HEK293 (cell line): ENCODE results near the gene ARAP1.

Experiments
- CTCF ChIP-seq: fragments of 450-650 bp; formaldehyde crosslinking; IDR thresholded peaks from 2 replicates; pipeline ENCODE4 v1.5.1; 2016; ENCODE audit warnings: missing biosample characterization, missing genetic modification characterization
- MYNN ChIP-seq: fragments of 450-650 bp; formaldehyde crosslinking; IDR thresholded peaks from 2 replicates; pipeline ENCODE4 v1.5.1; 2016; ENCODE audit warnings: missing biosample characterization, missing genetic modification characterization, borderline replicate concordance
- YY1 ChIP-seq: fragments of 450-650 bp; formaldehyde crosslinking; IDR thresholded peaks from 2 replicates; pipeline ENCODE4 v1.5.1; 2018; ENCODE audit warnings: missing biosample characterization, missing genetic modification characterization
- ZBTB20 ChIP-seq: fragments of 450-650 bp; formaldehyde crosslinking; IDR thresholded peaks from 2 replicates; pipeline ENCODE4 v1.5.1; 2016; ENCODE audit warnings: missing biosample characterization, missing genetic modification characterization
- ZNF473 ChIP-seq: fragments of 450-650 bp; formaldehyde crosslinking; IDR thresholded peaks from 2 replicates; pipeline ENCODE4 v1.5.1; 2017; ENCODE audit warnings: missing biosample characterization, missing genetic modification characterization
- ZNF621 ChIP-seq: fragments of 450-650 bp; formaldehyde crosslinking; IDR thresholded peaks from 2 replicates; pipeline ENCODE4 v1.5.1; 2017; ENCODE audit warnings: missing biosample characterization, missing genetic modification characterization
- ZNF639 ChIP-seq: fragments of 450-650 bp; formaldehyde crosslinking; IDR thresholded peaks from 2 replicates; pipeline ENCODE4 v1.5.1; 2016; ENCODE audit warnings: missing biosample characterization, missing genetic modification characterization
- ZNF670 ChIP-seq: fragments of 450-650 bp; formaldehyde crosslinking; IDR thresholded peaks from 2 replicates; pipeline ENCODE4 v1.5.1; 2016; ENCODE audit warnings: missing biosample characterization, missing genetic modification characterization, low read depth

- no peak for TF ChIP-seq ZNF621 (tag by site-specific recombination)
- TF ChIP-seq YY1 (tag by site-specific recombination): no peak
- TF ChIP-seq MYNN (tag by site-specific recombination): no peak
- TF ChIP-seq ZBTB20 (tag by site-specific recombination): no peak
- no peak for TF ChIP-seq ZNF670 (tag by site-specific recombination)
- TF ChIP-seq CTCF: no peak
- no peak for TF ChIP-seq ZNF639 (tag by site-specific recombination)
- TF ChIP-seq ZNF473: no peak
Measured at GRCh38 chr11:72688929-72689328, 63.3 kb downstream of the ARAP1 start.
